ENCODE measurements around the gene MGAT4A. TPM values are rescaled to one million over a fixed set of nuclear protein-coding genes. Genes with fewer than 3 reads are reported as not detected.

Gene MGAT4A
- total and polyA plus RNA-seq, 2 of the 8 experiments (the other 6 are each of a cell fraction or from before 2014, with no cell fraction given), result 1.4 to 7.7 TPM

- no peak for TF ChIP-seq CHD7 (IDR thresholded peaks at IDR 0.05; ENCODE audit: insufficient replicate concordance, low read length)
- TF ChIP-seq RAD21 (IDR thresholded peaks at IDR 0.05 in 1 of 2, conservative IDR thresholded peaks at IDR 0.05 in 1 of 2; ENCODE audit: low read depth in 2 of 2, low read length in 2 of 2), result no peak
Measured at GRCh38 chr2:98585386-98585785, 145.5 kb downstream of the MGAT4A start (continued).

All from H1 (cell line).